ENCODE measurements around the gene RYR3.

The RYR3 gene

DNA sequence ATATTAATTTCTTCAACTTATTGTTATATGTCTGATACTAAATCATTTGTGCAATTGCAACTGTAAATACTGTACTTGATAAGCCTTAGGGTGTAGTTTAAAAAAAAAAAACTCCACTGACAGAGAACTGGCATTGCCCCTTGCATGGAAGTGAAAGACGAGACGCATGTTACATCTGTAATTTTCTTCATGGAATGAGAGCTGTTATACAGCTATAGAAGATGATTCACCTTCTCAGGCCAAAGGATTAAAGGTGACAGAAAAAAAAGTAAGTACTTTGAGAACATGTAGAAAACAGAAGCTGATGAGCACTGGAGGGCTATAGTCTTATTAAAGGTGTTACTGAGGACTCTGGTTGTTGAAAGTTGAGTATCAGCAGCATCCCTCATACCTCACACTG is 16.1 kb downstream of the RYR3 start:
- TF ChIP-seq ZNF561 (tag by site-specific recombination; IDR thresholded peaks at IDR 0.05; ENCODE audit: borderline replicate concordance) (no peak), ZNF341 (tag by site-specific recombination; IDR thresholded peaks at IDR 0.05; ENCODE audit: low read depth) (no peak), ZNF391 (tag by site-specific recombination; IDR thresholded peaks at IDR 0.05; ENCODE audit: borderline replicate concordance, low read depth) (no peak), ZNF510 (tag by site-specific recombination; IDR thresholded peaks at IDR 0.05; ENCODE audit: insufficient replicate concordance) (no peak), SP3 (tag by site-specific recombination; IDR thresholded peaks at IDR 0.05) (no peak), ZIC2 (tag by site-specific recombination; IDR thresholded peaks at IDR 0.05) (no peak), ZNF335 (tag by site-specific recombination; conservative IDR thresholded peaks at IDR 0.05) (no peak), ZNF600 (tag by site-specific recombination; IDR thresholded peaks at IDR 0.05) (no peak), ZNF132 (tag by site-specific recombination; IDR thresholded peaks at IDR 0.05; ENCODE audit: borderline replicate concordance) (no peak), ZBTB8A (tag by site-specific recombination; IDR thresholded peaks at IDR 0.05) (no peak), ZNF211 (tag by site-specific recombination; IDR thresholded peaks at IDR 0.05; ENCODE audit: low read depth) (no peak), ZNF626 (tag by site-specific recombination; IDR thresholded peaks at IDR 0.05) (no peak), MZF1 (tag by site-specific recombination; IDR thresholded peaks at IDR 0.05; ENCODE audit: borderline replicate concordance) (no peak), ZNF184 (tag by site-specific recombination; IDR thresholded peaks at IDR 0.05) (no peak), ZBTB17 (tag by site-specific recombination; IDR thresholded peaks at IDR 0.05) (no peak), HOXA7 (CRISPR knock-in tag; IDR thresholded peaks at IDR 0.05; ENCODE audit: borderline replicate concordance) (no peak), SETDB1 (IDR thresholded peaks at IDR 0.05; ENCODE audit: insufficient read length, low read length) (no peak), ZNF530 (tag by site-specific recombination; IDR thresholded peaks at IDR 0.05; ENCODE audit: low read depth) (no peak)
- TF ChIP-seq, protein P1, sequence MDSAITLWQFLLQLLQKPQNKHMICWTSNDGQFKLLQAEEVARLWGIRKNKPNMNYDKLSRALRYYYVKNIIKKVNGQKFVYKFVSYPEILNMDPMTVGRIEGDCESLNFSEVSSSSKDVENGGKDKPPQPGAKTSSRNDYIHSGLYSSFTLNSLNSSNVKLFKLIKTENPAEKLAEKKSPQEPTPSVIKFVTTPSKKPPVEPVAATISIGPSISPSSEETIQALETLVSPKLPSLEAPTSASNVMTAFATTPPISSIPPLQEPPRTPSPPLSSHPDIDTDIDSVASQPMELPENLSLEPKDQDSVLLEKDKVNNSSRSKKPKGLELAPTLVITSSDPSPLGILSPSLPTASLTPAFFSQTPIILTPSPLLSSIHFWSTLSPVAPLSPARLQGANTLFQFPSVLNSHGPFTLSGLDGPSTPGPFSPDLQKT (IDR thresholded peaks at IDR 0.05; ENCODE audit: borderline replicate concordance, low read depth, low read length), result no peak
- TF ChIP-seq, protein P2, sequence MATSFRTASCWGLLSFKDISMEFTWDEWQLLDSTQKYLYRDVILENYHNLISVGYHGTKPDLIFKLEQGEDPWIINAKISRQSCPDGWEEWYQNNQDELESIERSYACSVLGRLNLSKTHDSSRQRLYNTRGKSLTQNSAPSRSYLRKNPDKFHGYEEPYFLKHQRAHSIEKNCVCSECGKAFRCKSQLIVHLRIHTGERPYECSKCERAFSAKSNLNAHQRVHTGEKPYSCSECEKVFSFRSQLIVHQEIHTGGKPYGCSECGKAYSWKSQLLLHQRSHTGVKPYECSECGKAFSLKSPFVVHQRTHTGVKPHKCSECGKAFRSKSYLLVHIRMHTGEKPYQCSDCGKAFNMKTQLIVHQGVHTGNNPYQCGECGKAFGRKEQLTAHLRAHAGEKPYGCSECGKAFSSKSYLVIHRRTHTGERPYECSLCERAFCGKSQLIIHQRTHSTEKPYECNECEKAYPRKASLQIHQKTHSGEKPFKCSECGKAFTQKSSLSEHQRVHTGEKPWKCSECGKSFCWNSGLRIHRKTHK (tag by site-specific recombination; IDR thresholded peaks at IDR 0.05), result no peak
- CTCF ChIA-PET, result no interaction called here
- Histone ChIP-seq H3K4me3 (ENCODE audit: low read depth, low read length) (no peak overlapping the region), H3K27ac (ENCODE audit: extremely low read depth, low read depth, low read length) (no peak overlapping the region), H3K9me3 (ENCODE audit: control insufficient read depth, insufficient read depth, low read depth, low read length) (no peaks in the 10 kb centered on the region), H3K36me3 (ENCODE audit: control insufficient read depth in 2 of 2, insufficient read depth in 1 of 2, low read length in 2 of 2) (no peaks in the 10 kb centered on the region), H3K4me1 (ENCODE audit: control insufficient read depth, insufficient read depth, low read length) (no peaks in the 10 kb centered on the region)
- POLR2A ChIA-PET, result no interaction called here

DNA sequence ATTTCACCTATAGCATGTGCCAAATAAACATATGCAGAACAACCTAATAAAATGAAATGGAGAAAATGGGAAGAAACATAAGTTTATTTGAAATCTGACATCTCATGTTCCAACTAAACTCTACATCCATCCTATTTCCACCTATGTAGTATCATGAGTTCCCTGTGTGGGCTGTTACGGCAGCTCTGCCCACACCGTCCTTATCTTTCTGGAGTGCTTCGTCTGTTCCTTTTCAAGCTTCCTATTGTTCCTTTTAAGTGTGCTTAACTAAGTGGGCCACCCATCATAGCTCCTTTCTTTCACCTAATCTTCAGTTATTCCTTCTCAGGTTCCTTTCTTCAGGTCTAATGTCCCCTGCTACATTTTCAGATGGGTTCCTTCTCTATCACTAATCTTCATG is 17.3 kb downstream of the RYR3 start:
- H3K4me3 ChIP-seq (ENCODE audit: low read depth, low read length), result no peak overlapping the region
- H3K27ac ChIP-seq (ENCODE audit: extremely low read depth, low read depth, low read length), result no peak overlapping the region
- no peaks in the 10 kb centered on the region for H3K36me3 ChIP-seq (ENCODE audit: control insufficient read depth in 2 of 2, insufficient read depth in 1 of 2, low read length in 2 of 2)
- ChIA-PET CTCF (no interaction called here), POLR2A (no interaction called here)
- peak; percentile 43; the same call in 1 of the 2 replicates for TF ChIP-seq EGR2 (tag by site-specific recombination; IDR thresholded peaks at IDR 0.05; ENCODE audit: low read depth)
- no peak for TF ChIP-seq ZNF354C (tag by site-specific recombination; IDR thresholded peaks at IDR 0.05; ENCODE audit: borderline replicate concordance, low read depth)
- 0 out of 2 replicates have a peak, but pooled peaks have one; percentile 22 for TF ChIP-seq ZFHX2 (tag by site-specific recombination; conservative IDR thresholded peaks at IDR 0.05)
- no peaks in the 10 kb centered on the region for H3K9me3 ChIP-seq (ENCODE audit: control insufficient read depth, insufficient read depth, low read depth, low read length)
- H3K4me1 ChIP-seq (ENCODE audit: control insufficient read depth, insufficient read depth, low read length), result no peaks in the 10 kb centered on the region

Measured in HEK293 (cell line).